Measurements from ENCODE around the gene REV3L. TPM values are rescaled to one million over a fixed set of nuclear protein-coding genes. Genes with fewer than 3 reads are reported as not detected.
"Not testable (repeated sequence)": the region's sequence is repeated elsewhere in the genome, so short reads cannot be mapped to it uniquely, and the experiment has no call there.

Gene REV3L
- total and polyA plus RNA-seq, 12 donors, result 16.8 to 45.7 (median 26.6) TPM

DNA sequence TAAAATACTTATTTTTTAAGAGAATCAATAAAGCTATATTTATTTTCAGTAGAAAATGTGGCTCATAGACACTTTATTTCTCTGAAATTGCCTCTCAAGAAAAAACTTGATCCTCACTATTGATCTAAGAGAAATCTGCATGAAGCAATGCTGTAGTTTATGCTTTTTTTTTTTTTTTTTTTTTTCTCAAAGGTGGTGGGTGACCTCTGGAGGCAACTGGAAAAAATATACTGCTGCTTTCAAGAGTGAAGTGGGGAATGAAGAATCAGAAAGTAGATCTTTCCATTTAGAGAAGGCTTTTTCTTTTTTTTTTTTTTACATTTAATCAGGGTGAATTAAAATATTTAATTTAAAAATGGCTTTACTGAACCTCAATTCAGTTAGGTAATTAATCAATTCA lies 226.4 kb downstream of the REV3L start:
- no peak for TF ChIP-seq POLR2A (IDR thresholded peaks at IDR 0.05)
- no peak for TF ChIP-seq CTCF (IDR thresholded peaks at IDR 0.05)
- no peaks in the 10 kb centered on the region for H3K27me3 ChIP-seq
- H3K4me1 ChIP-seq (replicated peaks in 1 of 2), result peaks cover 0 to 17% of the 10 kb centered on the region in 2 donors
- no peaks in the 10 kb centered on the region for H3K9me3 ChIP-seq (replicated peaks in 1 of 3)
- H3K4me3 ChIP-seq, result no peak overlapping the region
- H3K27ac ChIP-seq, result no peak overlapping the region
- intact Hi-C loops (cut with DNase I), result loop anchor here in 1 of 2 donors (5.0 kb wide), 1 partner anchor 386 kb away; no protein-coding TSS in a partner anchor
- DNase-seq, result no peak
- no peaks in the 10 kb centered on the region for H3K36me3 ChIP-seq (replicated peaks in 1 of 2)

GRCh38 chr6:111255838-111256237 lies 227.2 kb downstream of the REV3L start:
- H3K4me3 ChIP-seq; H3K27ac ChIP-seq; H3K9me3 ChIP-seq (replicated peaks in 1 of 3); DNase-seq; H3K36me3 ChIP-seq (replicated peaks in 1 of 2); H3K27me3 ChIP-seq: not testable (repeated sequence)
- 23 to 59% (median 56%) methylated on average over 2 of the region's 2 CpGs for WGBS, 4 donors
- intact Hi-C loops (cut with DNase I), result loop anchor here in 1 of 2 donors (5.0 kb wide), 1 partner anchor 386 kb away; no protein-coding TSS in a partner anchor
- peaks cover 0 to 17% of the 10 kb centered on the region in 2 donors for H3K4me1 ChIP-seq (replicated peaks in 1 of 2)

GRCh38 chr6:111254779-111255166 lies 228.2 kb downstream of the REV3L start:
- DNase-seq, result no peak
- no peak overlapping the region for H3K27ac ChIP-seq
- H3K27me3 ChIP-seq, result no peaks in the 10 kb centered on the region
- intact Hi-C loops (cut with DNase I), result loop anchor here in 1 of 2 donors (5.0 kb wide), 1 partner anchor 388 kb away; no protein-coding TSS in a partner anchor
- peaks cover 0 to 6% of the 10 kb centered on the region in 2 donors for H3K4me1 ChIP-seq (replicated peaks in 1 of 2)
- 87 to 91% (median 89%) methylated on average over 6 of the region's 6 CpGs for WGBS, 4 donors
- H3K9me3 ChIP-seq (replicated peaks in 1 of 3), result no peaks in the 10 kb centered on the region
- TF ChIP-seq CTCF (IDR thresholded peaks at IDR 0.05), result no peak
- TF ChIP-seq POLR2A (IDR thresholded peaks at IDR 0.05), result no peak
- no peaks in the 10 kb centered on the region for H3K36me3 ChIP-seq (replicated peaks in 1 of 2)
- H3K4me3 ChIP-seq, result no peak overlapping the region

- intact Hi-C loops (cut with DNase I), result no loop called here
- Histone ChIP-seq H3K9me3 (replicated peaks in 1 of 3) (no peaks in the 10 kb centered on the region), H3K27ac (no peak overlapping the region), H3K36me3 (replicated peaks in 1 of 2) (no peaks in the 10 kb centered on the region), H3K27me3 (no peaks in the 10 kb centered on the region), H3K4me3 (no peak overlapping the region), H3K4me1 (replicated peaks in 1 of 2) (peaks cover 0 to 4% of the 10 kb centered on the region in 2 donors)
- WGBS, 4 donors, result 79 to 81% (median 80%) methylated on average over 9 of the region's 9 CpGs
- TF ChIP-seq POLR2A (IDR thresholded peaks at IDR 0.05), result no peak
- no peak for TF ChIP-seq CTCF (IDR thresholded peaks at IDR 0.05)
- no peak for DNase-seq
Measured at GRCh38 chr6:111254004-111254778, 228.8 kb downstream of the REV3L start.

DNA sequence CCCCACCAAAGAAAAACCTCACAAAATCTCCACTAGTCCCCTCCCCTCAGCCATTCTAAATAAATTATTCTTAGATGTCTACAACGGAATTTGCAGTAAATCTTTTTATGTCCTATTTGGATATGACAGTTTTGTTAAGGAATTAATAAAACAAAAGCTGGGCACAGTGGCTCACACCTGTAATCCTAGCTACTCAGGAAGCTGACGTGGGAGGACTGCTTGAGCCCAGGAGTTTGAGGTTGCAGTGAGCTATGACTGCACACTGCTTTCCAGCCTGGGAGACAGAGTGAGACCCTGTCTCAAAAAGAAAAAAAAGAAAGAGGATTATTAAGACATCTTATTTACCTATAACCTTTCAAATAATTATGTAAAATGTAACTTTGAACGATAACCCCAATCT lies 230.3 kb downstream of the REV3L start:
- TF ChIP-seq POLR2A (IDR thresholded peaks at IDR 0.05) (no peak), CTCF (IDR thresholded peaks at IDR 0.05) (no peak)
- no peak overlapping the region for H3K27ac ChIP-seq
- intact Hi-C loops (cut with DNase I), result no loop called here

More for the DNA sequence above, 230.3 kb downstream of the REV3L start:
- H3K4me1 ChIP-seq (replicated peaks in 1 of 2), result peaks cover 0 to 3% of the 10 kb centered on the region in 2 donors
- 68 to 84% (median 77%) methylated on average over 3 of the region's 3 CpGs for WGBS, 4 donors
- no peaks in the 10 kb centered on the region for H3K27me3 ChIP-seq
- no peak for DNase-seq
- no peak overlapping the region for H3K4me3 ChIP-seq
- no peaks in the 10 kb centered on the region for H3K9me3 ChIP-seq (replicated peaks in 1 of 3)
- no peaks in the 10 kb centered on the region for H3K36me3 ChIP-seq (replicated peaks in 1 of 2)

Measured in adrenal gland (tissue), 12 donors.